MM.1S (cell line): ENCODE data around the gene TAPT1.
A peak's percentile ranks its signal among the peaks of the same experiment; 100 is the strongest.

Experiments
- DNase-seq: peaks from one replicate; pipeline ENCODE4 v3.0.0-alpha.2; 2015
- H2AFZ ChIP-seq: fragments of 300-600 bp; sonication (generic); 2 replicates; pipeline ENCODE4 v1.6.0; 2016; ENCODE audit warnings: antibody characterized with exemption, low read length
- H3F3A ChIP-seq: fragments of 300-600 bp; sonication (generic); 2 replicates; pipeline ENCODE4 v1.6.1; 2016; ENCODE audit warnings: mild to moderate bottlenecking, antibody characterized with exemption, low read length, moderate library complexity, mixed read lengths; ENCODE audit not compliant: insufficient read depth
- H3K27ac ChIP-seq: fragments of 300-600 bp; sonication (generic); 2 replicates; pipeline ENCODE4 v1.5.1; 2016; ENCODE audit warnings: mild to moderate bottlenecking, low read length
- H3K27me3 ChIP-seq: fragments of 300-600 bp; sonication (generic); replicated peaks from 2 replicates; pipeline ENCODE4 v1.6.0; 2016; ENCODE audit warnings: low read length; ENCODE audit not compliant: insufficient read depth
- H3K36me3 ChIP-seq: fragments of 300-600 bp; sonication (generic); replicated peaks from 2 replicates; pipeline ENCODE4 v1.6.1; 2016; ENCODE audit warnings: mild to moderate bottlenecking, low read length, mixed read lengths; ENCODE audit not compliant: insufficient read depth
- H3K4me1 ChIP-seq: fragments of 300-600 bp; sonication (generic); 2 replicates; pipeline ENCODE4 v1.6.1; 2016; ENCODE audit warnings: low read length, mixed read lengths
- H3K4me2 ChIP-seq: fragments of 300-600 bp; sonication (generic); 2 replicates; pipeline ENCODE4 v1.6.0; 2016; ENCODE audit warnings: low read depth, low read length
- H3K4me3 ChIP-seq: fragments of 300-600 bp; sonication (generic); 2 replicates; pipeline ENCODE4 v1.5.1; 2016; ENCODE audit warnings: low read length, mixed read lengths
- H3K79me2 ChIP-seq: fragments of 300-600 bp; sonication (generic); 2 replicates; pipeline ENCODE4 v1.6.1; 2016; ENCODE audit warnings: mixed run types, low read length, mixed read lengths
- H3K9ac ChIP-seq: fragments of 300-600 bp; sonication (generic); 2 replicates; pipeline ENCODE4 v1.6.1; 2016; ENCODE audit warnings: low read length, mixed read lengths
- H3K9me2 ChIP-seq: fragments of 300-600 bp; sonication (generic); replicated peaks from 2 replicates; pipeline ENCODE4 v1.6.1; 2016; ENCODE audit warnings: mild to moderate bottlenecking, low read length, mixed read lengths; ENCODE audit not compliant: insufficient read depth
- H3K9me3 ChIP-seq: fragments of 300-600 bp; sonication (generic); replicated peaks from 2 replicates; pipeline ENCODE4 v1.6.1; 2016; ENCODE audit warnings: mild to moderate bottlenecking, low read length, mixed read lengths; ENCODE audit not compliant: insufficient read depth
- H4K20me1 ChIP-seq: fragments of 300-600 bp; sonication (generic); 2 replicates; pipeline ENCODE4 v1.6.1; 2016; ENCODE audit warnings: mild to moderate bottlenecking, low read length, moderate library complexity, mixed read lengths; ENCODE audit not compliant: insufficient read depth
- EZH2 ChIP-seq: fragments of 300-600 bp; sonication (generic); optimal IDR thresholded peaks from 2 replicates; pipeline ENCODE3; 2017; ENCODE audit warnings: low read depth, mild to moderate bottlenecking, antibody characterized with exemption, low read length, mixed read lengths
- EZH2phosphoT487 ChIP-seq: fragments of 300-600 bp; sonication (generic); IDR thresholded peaks from 2 replicates; pipeline ENCODE4 v1.6.1; 2018; ENCODE audit warnings: antibody characterized with exemption, low read length
- TF ChIP-seq, protein P1 (sequence below): fragments of 300-600 bp; sonication (generic); IDR thresholded peaks from 2 replicates; pipeline ENCODE4 v1.5.1; 2016; ENCODE audit warnings: antibody characterized with exemption, low read length, mixed read lengths

Gene TAPT1

DNA sequence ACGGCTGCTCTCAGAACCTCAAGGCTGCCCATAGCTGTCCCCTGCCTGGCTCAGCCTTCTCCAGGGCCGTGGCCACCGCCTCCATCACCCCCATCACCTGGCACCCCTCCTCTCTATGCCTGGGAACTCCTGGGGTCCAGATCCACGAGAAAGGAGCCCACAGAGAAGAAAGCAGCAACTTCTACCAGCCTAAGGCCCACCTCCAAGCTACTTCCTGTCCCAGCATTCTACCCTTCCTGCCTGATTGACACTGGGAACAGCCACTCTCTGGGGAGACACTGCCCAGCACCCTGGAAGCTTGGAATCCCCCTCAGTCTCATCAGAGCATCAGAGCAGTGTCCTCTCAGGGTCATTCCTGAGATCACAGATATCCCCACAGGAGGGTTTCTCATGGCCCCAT is 105.6 kb downstream of the TAPT1 start:
- Histone ChIP-seq H3K4me2 (peak overlapping the region; percentile 8; the same call in 1 of the 2 replicates), H3K36me3 (no peaks in the 10 kb centered on the region), H3K79me2 (no peaks in the 10 kb centered on the region), H2AFZ (peak overlapping the region; percentile 66), H3K9me2 (no peaks in the 10 kb centered on the region), H3K9ac (no peak overlapping the region), H3K27ac (no peak overlapping the region), H3K9me3 (no peaks in the 10 kb centered on the region), H3K27me3 (no peaks in the 10 kb centered on the region), H4K20me1 (no peaks in the 10 kb centered on the region), H3F3A (no peaks in the 10 kb centered on the region), H3K4me1 (no peaks in the 10 kb centered on the region), H3K4me3 (no peak overlapping the region)
- TF ChIP-seq, protein P1, sequence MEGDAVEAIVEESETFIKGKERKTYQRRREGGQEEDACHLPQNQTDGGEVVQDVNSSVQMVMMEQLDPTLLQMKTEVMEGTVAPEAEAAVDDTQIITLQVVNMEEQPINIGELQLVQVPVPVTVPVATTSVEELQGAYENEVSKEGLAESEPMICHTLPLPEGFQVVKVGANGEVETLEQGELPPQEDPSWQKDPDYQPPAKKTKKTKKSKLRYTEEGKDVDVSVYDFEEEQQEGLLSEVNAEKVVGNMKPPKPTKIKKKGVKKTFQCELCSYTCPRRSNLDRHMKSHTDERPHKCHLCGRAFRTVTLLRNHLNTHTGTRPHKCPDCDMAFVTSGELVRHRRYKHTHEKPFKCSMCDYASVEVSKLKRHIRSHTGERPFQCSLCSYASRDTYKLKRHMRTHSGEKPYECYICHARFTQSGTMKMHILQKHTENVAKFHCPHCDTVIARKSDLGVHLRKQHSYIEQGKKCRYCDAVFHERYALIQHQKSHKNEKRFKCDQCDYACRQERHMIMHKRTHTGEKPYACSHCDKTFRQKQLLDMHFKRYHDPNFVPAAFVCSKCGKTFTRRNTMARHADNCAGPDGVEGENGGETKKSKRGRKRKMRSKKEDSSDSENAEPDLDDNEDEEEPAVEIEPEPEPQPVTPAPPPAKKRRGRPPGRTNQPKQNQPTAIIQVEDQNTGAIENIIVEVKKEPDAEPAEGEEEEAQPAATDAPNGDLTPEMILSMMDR: no peak
- TF ChIP-seq EZH2 (no peak), EZH2phosphoT487 (no peak)
- peak; percentile 19 for DNase-seq

DNA sequence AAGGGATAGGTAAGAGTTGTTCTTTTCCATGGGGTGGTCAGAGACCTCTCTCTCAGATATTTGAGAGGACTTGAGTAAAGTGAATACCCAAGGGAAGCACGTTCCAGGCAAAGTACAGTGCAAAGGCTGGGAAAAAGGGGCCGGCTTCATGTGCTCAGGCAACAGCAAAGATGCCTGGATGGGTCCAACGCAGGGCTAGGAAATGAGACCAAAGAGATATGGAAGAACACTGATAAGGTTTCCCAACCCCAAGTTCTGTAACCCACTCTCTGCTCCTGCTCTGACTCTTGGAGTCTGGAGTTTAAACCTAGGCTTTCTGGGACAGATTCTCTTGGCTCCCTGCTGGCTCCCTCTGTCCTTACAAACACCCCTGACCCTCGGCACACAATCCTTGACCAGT is 106.3 kb downstream of the TAPT1 start:
- Histone ChIP-seq H3K4me2 (no peak overlapping the region), H3K4me1 (no peaks in the 10 kb centered on the region), H3K36me3 (no peaks in the 10 kb centered on the region), H3K27me3 (no peaks in the 10 kb centered on the region), H4K20me1 (no peaks in the 10 kb centered on the region), H3K9me3 (no peaks in the 10 kb centered on the region), H3F3A (no peaks in the 10 kb centered on the region), H3K79me2 (no peaks in the 10 kb centered on the region), H3K9ac (no peak overlapping the region), H3K27ac (no peak overlapping the region), H3K4me3 (no peak overlapping the region), H3K9me2 (no peaks in the 10 kb centered on the region), H2AFZ (0 out of 2 replicates have a peak overlapping the region, but pooled peaks have one; percentile 66)
- TF ChIP-seq, protein P1: no peak
- TF ChIP-seq EZH2 (no peak), EZH2phosphoT487 (no peak)
- no peak for DNase-seq

DNA sequence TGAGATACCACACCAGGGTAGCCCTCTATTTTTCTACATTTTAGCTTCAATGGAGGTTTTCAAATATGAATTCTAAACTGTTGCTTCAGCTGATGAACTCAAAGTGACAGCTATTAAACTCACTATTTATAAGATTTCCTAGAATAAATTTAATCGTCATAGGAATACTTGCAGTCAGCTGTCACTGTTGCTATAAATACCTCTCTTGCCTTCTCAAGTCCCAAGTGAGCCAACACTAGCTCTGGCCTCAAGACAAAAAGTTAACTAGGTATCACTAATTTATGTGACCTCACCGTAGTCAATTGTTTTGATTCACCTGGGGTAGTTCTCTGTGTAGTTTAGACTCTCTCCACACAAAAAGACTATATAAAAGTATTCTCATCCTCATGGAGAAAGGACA is 108.2 kb downstream of the TAPT1 start:
- Histone ChIP-seq H3K9ac (no peak overlapping the region), H3K27me3 (no peaks in the 10 kb centered on the region), H3K9me2 (no peaks in the 10 kb centered on the region), H4K20me1 (no peaks in the 10 kb centered on the region), H3K4me3 (no peak overlapping the region), H3K36me3 (no peaks in the 10 kb centered on the region), H3K79me2 (no peaks in the 10 kb centered on the region), H3K9me3 (no peaks in the 10 kb centered on the region), H3K4me2 (no peak overlapping the region), H3F3A (no peaks in the 10 kb centered on the region), H3K27ac (no peak overlapping the region), H2AFZ (no peak overlapping the region), H3K4me1 (no peaks in the 10 kb centered on the region)
- TF ChIP-seq EZH2phosphoT487: no peak
- TF ChIP-seq, protein P1: no peak
- DNase-seq: no peak
